ENCODE measurements around the gene UPF1. TPM values are rescaled to one million over a fixed set of nuclear protein-coding genes. Genes with fewer than 3 reads are reported as not detected.

Gene UPF1
- total RNA-seq, 1 experiment from 2014 or later = 78.8 TPM

GRCh38 chr19:18903156-18904037 is 71.6 kb downstream of the UPF1 start:
- ChIA-PET CTCF (no interaction called here), POLR2A (ENCODE audit: unreplicated experiment) (no interaction called here)
- no peak for DNase-seq
- Histone ChIP-seq H4K20me1 (ENCODE audit: insufficient read depth) (peaks cover 29% of the 10 kb centered on the region), H3K9me3 (ENCODE audit: insufficient read depth, low read depth) (no peaks in the 10 kb centered on the region), H3K27ac (no peak overlapping the region), H3K4me1 (replicated peaks; ENCODE audit: insufficient read depth) (no peaks in the 10 kb centered on the region), H3K4me3 (no peak overlapping the region), H3K27me3 (ENCODE audit: insufficient read depth, low read depth) (no peaks in the 10 kb centered on the region), H3K36me3 (ENCODE audit: low read depth) (peaks cover 27% of the 10 kb centered on the region), H3K4me2 (no peak overlapping the region), H3K79me2 (ENCODE audit: low read depth) (no peaks in the 10 kb centered on the region), H3K9me2 (ENCODE audit: insufficient read depth) (no peaks in the 10 kb centered on the region), H2AFZ (no peak overlapping the region), H3F3A (ENCODE audit: insufficient read depth, low read depth) (peaks cover 18% of the 10 kb centered on the region; the same call in 1 of the 2 replicates)
- BruUV-seq (replicated peaks) = no TSS peak
- TF ChIP-seq CTCF (conservative IDR thresholded peaks at IDR 0.05) (no peak), EZH2 (IDR thresholded peaks at IDR 0.05; ENCODE audit: low read depth) (no peak)
- intact Hi-C loops (cut with micrococcal nuclease; ENCODE audit: unreplicated experiment) = no loop called here

- CTCF ChIA-PET = no interaction called here
- intact Hi-C loops (cut with micrococcal nuclease; ENCODE audit: unreplicated experiment) = no loop called here
These were observed 72.7 kb downstream of the UPF1 start for GRCh38 chr19:18904334-18905057.

GRCh38 chr19:18905058-18905456 is 73.3 kb downstream of the UPF1 start:
- Histone ChIP-seq H3K27me3 (ENCODE audit: insufficient read depth, low read depth) (no peaks in the 10 kb centered on the region), H4K20me1 (ENCODE audit: insufficient read depth) (peaks cover 32% of the 10 kb centered on the region), H2AFZ (no peak overlapping the region), H3K4me3 (no peak overlapping the region), H3K4me2 (no peak overlapping the region), H3F3A (ENCODE audit: insufficient read depth, low read depth) (peaks cover 14% of the 10 kb centered on the region; the same call in 1 of the 2 replicates), H3K36me3 (ENCODE audit: low read depth) (peaks cover 21% of the 10 kb centered on the region; the same call in 1 of the 2 replicates), H3K4me1 (replicated peaks; ENCODE audit: insufficient read depth) (no peaks in the 10 kb centered on the region), H3K79me2 (ENCODE audit: low read depth) (no peaks in the 10 kb centered on the region), H3K27ac (no peak overlapping the region), H3K9me2 (ENCODE audit: insufficient read depth) (no peaks in the 10 kb centered on the region), H3K9me3 (ENCODE audit: insufficient read depth, low read depth) (no peaks in the 10 kb centered on the region)
- intact Hi-C loops (cut with micrococcal nuclease; ENCODE audit: unreplicated experiment) = no loop called here
- no peak for TF ChIP-seq CTCF (conservative IDR thresholded peaks at IDR 0.05)
- no peak for TF ChIP-seq EZH2 (IDR thresholded peaks at IDR 0.05; ENCODE audit: low read depth)
- POLR2A ChIA-PET (ENCODE audit: unreplicated experiment) = no interaction called here
- no TSS peak for BruUV-seq (replicated peaks)
- CTCF ChIA-PET = no interaction called here
- DNase-seq = no peak

More at GRCh38 chr19:18904334-18905057, 72.7 kb downstream of the UPF1 start:
- Histone ChIP-seq H3K27me3 (ENCODE audit: insufficient read depth, low read depth) (no peaks in the 10 kb centered on the region), H3K4me3 (no peak overlapping the region), H3K36me3 (ENCODE audit: low read depth) (peaks cover 23% of the 10 kb centered on the region), H3K9me3 (ENCODE audit: insufficient read depth, low read depth) (no peaks in the 10 kb centered on the region), H3F3A (ENCODE audit: insufficient read depth, low read depth) (peaks cover 14% of the 10 kb centered on the region; the same call in 1 of the 2 replicates), H4K20me1 (ENCODE audit: insufficient read depth) (peaks cover 30% of the 10 kb centered on the region), H2AFZ (no peak overlapping the region), H3K9me2 (ENCODE audit: insufficient read depth) (no peaks in the 10 kb centered on the region), H3K4me2 (no peak overlapping the region), H3K79me2 (ENCODE audit: low read depth) (no peaks in the 10 kb centered on the region), H3K27ac (no peak overlapping the region), H3K4me1 (replicated peaks; ENCODE audit: insufficient read depth) (no peaks in the 10 kb centered on the region)
- no peak for TF ChIP-seq CTCF (conservative IDR thresholded peaks at IDR 0.05)
- POLR2A ChIA-PET (ENCODE audit: unreplicated experiment) = no interaction called here
- no peak for DNase-seq
- no TSS peak for BruUV-seq (replicated peaks)
